GM23338 (cell line): ENCODE measurements around the gene DSG1.

Source experiments
- EZH2phosphoT487 ChIP-seq: fragments of 200-600 bp; sonication (generic); IDR thresholded peaks from one replicate; pipeline ENCODE4 v1.8.1; 2018; ENCODE audit warnings: antibody characterized with exemption; ENCODE audit not compliant: unreplicated experiment
- POLR2AphosphoS5 ChIP-seq: IDR thresholded peaks from 2 replicates; pipeline ENCODE4 v1.6.1; 2016; ENCODE audit warnings: antibody characterized with exemption, low read depth
- TF ChIP-seq, protein P1 (sequence below), 2 experiments: fragments of 200-600 bp in 1 of 2; sonication (generic) in 1 of 2; conservative IDR thresholded peaks; 2 replicates each; pipeline versions ENCODE4 v1.5.1 to v1.6.1; 2016 to 2017; ENCODE audit warnings: antibody characterized with exemption in 2 of 2, low read depth in 2 of 2, mild to moderate bottlenecking in 2 of 2, moderate library complexity in 1 of 2

DNA sequence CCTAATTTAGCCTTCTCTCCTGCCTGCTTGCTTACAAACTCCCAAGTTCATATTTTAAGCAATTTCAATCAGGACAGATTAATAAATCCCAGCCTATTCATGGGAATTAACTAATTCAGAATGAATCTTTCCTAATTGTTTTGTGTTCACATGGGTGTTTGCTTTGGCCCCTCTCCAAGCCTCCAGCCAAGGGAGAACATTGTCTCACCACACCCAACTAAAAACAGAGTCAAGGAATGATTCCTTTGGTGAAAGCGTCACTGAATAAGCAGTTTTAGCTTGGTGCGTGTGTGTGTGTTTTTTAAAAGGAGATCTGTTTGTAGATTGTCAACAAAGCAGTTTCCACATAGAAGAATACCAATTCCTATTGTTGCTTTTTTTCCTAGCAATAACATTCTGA lies 43.0 kb upstream of the DSG1 start:
- TF ChIP-seq, protein P1, sequence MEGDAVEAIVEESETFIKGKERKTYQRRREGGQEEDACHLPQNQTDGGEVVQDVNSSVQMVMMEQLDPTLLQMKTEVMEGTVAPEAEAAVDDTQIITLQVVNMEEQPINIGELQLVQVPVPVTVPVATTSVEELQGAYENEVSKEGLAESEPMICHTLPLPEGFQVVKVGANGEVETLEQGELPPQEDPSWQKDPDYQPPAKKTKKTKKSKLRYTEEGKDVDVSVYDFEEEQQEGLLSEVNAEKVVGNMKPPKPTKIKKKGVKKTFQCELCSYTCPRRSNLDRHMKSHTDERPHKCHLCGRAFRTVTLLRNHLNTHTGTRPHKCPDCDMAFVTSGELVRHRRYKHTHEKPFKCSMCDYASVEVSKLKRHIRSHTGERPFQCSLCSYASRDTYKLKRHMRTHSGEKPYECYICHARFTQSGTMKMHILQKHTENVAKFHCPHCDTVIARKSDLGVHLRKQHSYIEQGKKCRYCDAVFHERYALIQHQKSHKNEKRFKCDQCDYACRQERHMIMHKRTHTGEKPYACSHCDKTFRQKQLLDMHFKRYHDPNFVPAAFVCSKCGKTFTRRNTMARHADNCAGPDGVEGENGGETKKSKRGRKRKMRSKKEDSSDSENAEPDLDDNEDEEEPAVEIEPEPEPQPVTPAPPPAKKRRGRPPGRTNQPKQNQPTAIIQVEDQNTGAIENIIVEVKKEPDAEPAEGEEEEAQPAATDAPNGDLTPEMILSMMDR (conservative IDR thresholded peaks at IDR 0.05; ENCODE audit: low read depth in 2 of 2), result no peak
- no peak for TF ChIP-seq POLR2AphosphoS5
- TF ChIP-seq EZH2phosphoT487, result no peak
